GM19193 (cell line): ENCODE results near the gene MEI1.
A peak's percentile ranks its signal among the peaks of the same experiment; 100 is the strongest.

Experiments
- POLR2A ChIP-seq: IDR thresholded peaks from 4 replicates; pipeline ENCODE4 v1.6.1; 2011; ENCODE audit not compliant: insufficient read depth, insufficient read length; ENCODE audit errors: extremely low read depth

Gene MEI1

GRCh38 chr22:41831828-41832552 is 132.7 kb downstream of the MEI1 start:
- TF ChIP-seq POLR2A, result no peak

- peak; percentile 88 for TF ChIP-seq POLR2A
Observed at GRCh38 chr22:41832553-41833368, 133.5 kb downstream of the MEI1 start, which contains the start of gene SREBF2. TSS of gene SREBF2 (plus strand) at chr22:41833105. CDS start at chr22:41833271, 166 bp downstream.

GRCh38 chr22:41833369-41834004 is 134.2 kb downstream of the MEI1 start:
- TF ChIP-seq POLR2A, result no peak

- no peak for TF ChIP-seq POLR2A
Observed at GRCh38 chr22:41834005-41834944, 135.0 kb downstream of the MEI1 start.

- no peak for TF ChIP-seq POLR2A
Observed at GRCh38 chr22:41836551-41836950, 137.2 kb downstream of the MEI1 start.

- no peak for TF ChIP-seq POLR2A
Observed at GRCh38 chr22:41838842-41839618, 139.7 kb downstream of the MEI1 start.

- no peak for TF ChIP-seq POLR2A
Observed at GRCh38 chr22:41840216-41840615, 140.9 kb downstream of the MEI1 start.

- no peak for TF ChIP-seq POLR2A
Observed at GRCh38 chr22:41841085-41841712, 141.9 kb downstream of the MEI1 start.

- no peak for TF ChIP-seq POLR2A
Observed at GRCh38 chr22:41842996-41843970, 144.0 kb downstream of the MEI1 start.

GRCh38 chr22:41844036-41844435 is 144.7 kb downstream of the MEI1 start:
- TF ChIP-seq POLR2A, result no peak

- no peak for TF ChIP-seq POLR2A
Observed at GRCh38 chr22:41844513-41844912, 145.2 kb downstream of the MEI1 start.
